Lung (tissue), 12 donors: ENCODE measurements around the gene TRAM2. TPM values are rescaled to one million over a fixed set of nuclear protein-coding genes. Genes with fewer than 3 reads are reported as not detected.

Experiments used
- ATAC-seq: fragments of 200-7000 bp; cut with Tn5 transposase; one replicate; pipeline ENCODE4 v1.9.1; 2020; ENCODE audit warnings: moderate number of reproducible peaks; ENCODE audit not compliant: insufficient read depth, low FRiP score
- DNase-seq, 3 donors: peaks; one replicate each; pipeline ENCODE4 v3.0.0-alpha.2; 2013 to 2017
- H3K27ac ChIP-seq, 2 donors: one replicate each; pipeline ENCODE4 v1.5.1; 2013; ENCODE audit warnings: mild to moderate bottlenecking in 2 of 2, moderate library complexity in 2 of 2, control low read depth in 1 of 2, inconsistent platforms in 1 of 2, low read depth in 1 of 2, low read length in 1 of 2
- H3K27me3 ChIP-seq, 3 donors: one replicate each; pipeline ENCODE4 v1.5.1; 2013; ENCODE audit warnings: low read length in 2 of 3; ENCODE audit not compliant: control insufficient read depth in 3 of 3, insufficient read depth in 3 of 3
- H3K36me3 ChIP-seq, 4 donors: one replicate each; pipeline ENCODE4 v1.5.1; 2013; ENCODE audit warnings: low read length in 4 of 4, mild to moderate bottlenecking in 1 of 4, moderate library complexity in 1 of 4; ENCODE audit not compliant: control insufficient read depth in 4 of 4, insufficient read depth in 4 of 4
- H3K4me1 ChIP-seq, 5 donors: one replicate each; pipeline ENCODE4 v1.5.1; 2013; ENCODE audit warnings: low read length in 5 of 5, mild to moderate bottlenecking in 2 of 5, moderate library complexity in 1 of 5; ENCODE audit not compliant: control insufficient read depth in 5 of 5, insufficient read depth in 5 of 5
- H3K4me3 ChIP-seq: one replicate; pipeline ENCODE4 v1.5.1; 2013; ENCODE audit warnings: mild to moderate bottlenecking, control low read depth, moderate library complexity
- H3K9ac ChIP-seq, 2 donors: one replicate each; pipeline ENCODE4 v1.5.1; 2013; ENCODE audit warnings: low read length in 2 of 2, control low read depth in 1 of 2; ENCODE audit not compliant: insufficient read depth in 1 of 2
- H3K9me3 ChIP-seq, 4 donors: one replicate each; pipeline ENCODE4 v1.5.1; 2013; ENCODE audit warnings: low read length in 3 of 4, mild to moderate bottlenecking in 1 of 4, moderate library complexity in 1 of 4; ENCODE audit not compliant: control insufficient read depth in 4 of 4, insufficient read depth in 3 of 4
- WGBS, 2 donors: extraction: QIAGEN DNeasy Blood & Tissue Kit; methylation state at CpG; one replicate each; pipeline ENCODE4 v1.1.7; 2013; 5-methylcytosine and 5-hydroxymethylcytosine counted together
- polyA plus RNA-seq, 2 donors: library from polyadenylated mRNA; stranded (reverse); fragments of 200-250 nt; gene quantifications; one replicate each; pipeline ENCODE4 v1.2.1, GENCODE V29; 2013
- total RNA-seq, 2 donors: library from RNA; depleted of rRNA in 1 of 2; stranded (reverse); fragments of >200 nt in 1 of 2; gene quantifications; one replicate each; pipeline ENCODE4 v1.2.1, GENCODE V29; 2014 to 2021
- TF ChIP-seq, protein P1 (sequence below): IDR thresholded peaks from 2 replicates; pipeline ENCODE4 v1.5.1; 2012; ENCODE audit warnings: mild to moderate bottlenecking; ENCODE audit errors: control extremely low read depth, extremely low read depth
- donor health status: control.
- donor health status: control.
- donor health status: Bipolar disorder and iron deficiency.
- donor health status: healthy.
- donor health status: DM: yes; HTN: yes; CAD: no.

TRAM2 gene
- total and polyA plus RNA-seq, 4 donors = 4.4 to 33.4 (median 15.2) TPM

DNA sequence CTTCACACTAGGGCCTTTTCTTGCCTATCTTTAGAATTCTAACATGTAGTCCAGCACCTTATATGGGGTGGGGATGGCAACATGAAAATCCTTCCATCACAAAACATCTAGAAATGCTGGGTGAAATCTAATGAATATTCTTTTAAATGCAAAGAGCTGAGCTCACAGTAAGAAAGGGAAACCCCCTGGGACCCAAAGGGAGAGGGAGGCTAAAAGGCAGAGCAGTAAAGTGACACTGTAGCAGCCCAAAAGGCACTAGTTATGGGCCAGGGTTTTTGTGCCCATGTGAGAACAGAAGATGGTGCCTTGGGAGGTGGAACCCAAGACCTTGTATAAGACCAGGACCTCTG, 66.7 kb downstream of the TRAM2 start:
- H3K36me3 ChIP-seq = peaks cover 22 to 30% (median 29%) of the 10 kb centered on the region in 4 donors
- no peak overlapping the region for H3K27ac ChIP-seq
- no peak for ATAC-seq

DNA sequence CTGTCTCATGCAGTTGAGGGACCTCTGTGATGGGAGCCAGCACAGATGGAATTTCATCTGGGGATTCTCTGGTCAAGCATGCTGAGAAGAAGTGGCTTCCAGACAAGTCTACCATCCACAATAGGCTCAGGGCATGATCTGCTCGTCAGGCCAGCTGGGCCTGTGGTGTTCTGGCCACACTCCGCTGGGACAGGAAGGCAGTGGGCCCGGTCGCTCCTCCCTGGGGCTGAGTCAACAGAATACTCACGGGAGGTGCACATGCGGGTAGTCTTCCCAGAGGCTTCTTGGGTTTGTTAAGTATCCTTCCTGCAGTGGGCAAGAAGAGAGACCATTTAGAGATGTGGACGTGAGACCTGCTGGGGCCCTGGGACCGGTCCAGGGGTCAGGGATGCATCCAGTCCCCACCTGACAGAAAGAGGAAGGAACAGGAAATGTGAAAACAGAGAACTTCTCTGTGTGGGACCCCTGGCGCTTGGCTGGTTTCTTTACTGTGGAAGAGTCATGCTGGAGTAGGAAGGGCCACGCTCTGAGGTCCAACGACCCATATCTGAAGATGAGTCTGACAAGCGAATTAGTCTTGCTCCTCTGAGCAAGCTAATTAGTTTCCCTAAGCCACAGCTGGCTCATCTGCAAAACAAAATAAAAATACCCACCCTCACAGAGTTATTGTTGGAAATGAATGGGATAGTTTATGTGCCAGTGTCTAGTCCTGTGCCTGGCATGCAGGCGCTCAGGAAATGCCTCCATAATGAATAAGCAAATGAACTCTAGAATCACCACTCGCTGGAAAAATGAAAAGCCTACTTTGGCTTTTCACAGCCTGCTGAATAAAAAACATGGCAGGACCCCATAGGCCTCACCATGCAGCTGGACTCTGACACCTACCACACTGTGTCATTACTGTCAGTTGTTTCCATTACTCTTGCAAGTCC, 67.3 kb downstream of the TRAM2 start:
- Histone ChIP-seq H3K4me3 (no peak overlapping the region), H3K9ac (no peak overlapping the region), H3K27ac (no peak overlapping the region), H3K27me3 (no peaks in the 10 kb centered on the region), H3K9me3 (no peaks in the 10 kb centered on the region), H3K36me3 (peaks cover 17 to 31% (median 25%) of the 10 kb centered on the region in 4 donors), H3K4me1 (peaks cover 0 to 14% (median 0%) of the 10 kb centered on the region in 5 donors)
- WGBS, 2 donors = 90 to 93% methylated on average over 14 of the region's 14 CpGs
- DNase-seq (no peak), ATAC-seq (no peak)
- TF ChIP-seq, protein P1, sequence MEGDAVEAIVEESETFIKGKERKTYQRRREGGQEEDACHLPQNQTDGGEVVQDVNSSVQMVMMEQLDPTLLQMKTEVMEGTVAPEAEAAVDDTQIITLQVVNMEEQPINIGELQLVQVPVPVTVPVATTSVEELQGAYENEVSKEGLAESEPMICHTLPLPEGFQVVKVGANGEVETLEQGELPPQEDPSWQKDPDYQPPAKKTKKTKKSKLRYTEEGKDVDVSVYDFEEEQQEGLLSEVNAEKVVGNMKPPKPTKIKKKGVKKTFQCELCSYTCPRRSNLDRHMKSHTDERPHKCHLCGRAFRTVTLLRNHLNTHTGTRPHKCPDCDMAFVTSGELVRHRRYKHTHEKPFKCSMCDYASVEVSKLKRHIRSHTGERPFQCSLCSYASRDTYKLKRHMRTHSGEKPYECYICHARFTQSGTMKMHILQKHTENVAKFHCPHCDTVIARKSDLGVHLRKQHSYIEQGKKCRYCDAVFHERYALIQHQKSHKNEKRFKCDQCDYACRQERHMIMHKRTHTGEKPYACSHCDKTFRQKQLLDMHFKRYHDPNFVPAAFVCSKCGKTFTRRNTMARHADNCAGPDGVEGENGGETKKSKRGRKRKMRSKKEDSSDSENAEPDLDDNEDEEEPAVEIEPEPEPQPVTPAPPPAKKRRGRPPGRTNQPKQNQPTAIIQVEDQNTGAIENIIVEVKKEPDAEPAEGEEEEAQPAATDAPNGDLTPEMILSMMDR = no peak

More for the DNA sequence above, 66.7 kb downstream of the TRAM2 start:
- H3K27me3 ChIP-seq = no peaks in the 10 kb centered on the region
- no peak overlapping the region for H3K9ac ChIP-seq
- TF ChIP-seq, protein P1 = no peak
- no peak for DNase-seq
- peaks cover 0 to 14% (median 0%) of the 10 kb centered on the region in 5 donors for H3K4me1 ChIP-seq
- H3K4me3 ChIP-seq = no peak overlapping the region
- no peaks in the 10 kb centered on the region for H3K9me3 ChIP-seq

DNA sequence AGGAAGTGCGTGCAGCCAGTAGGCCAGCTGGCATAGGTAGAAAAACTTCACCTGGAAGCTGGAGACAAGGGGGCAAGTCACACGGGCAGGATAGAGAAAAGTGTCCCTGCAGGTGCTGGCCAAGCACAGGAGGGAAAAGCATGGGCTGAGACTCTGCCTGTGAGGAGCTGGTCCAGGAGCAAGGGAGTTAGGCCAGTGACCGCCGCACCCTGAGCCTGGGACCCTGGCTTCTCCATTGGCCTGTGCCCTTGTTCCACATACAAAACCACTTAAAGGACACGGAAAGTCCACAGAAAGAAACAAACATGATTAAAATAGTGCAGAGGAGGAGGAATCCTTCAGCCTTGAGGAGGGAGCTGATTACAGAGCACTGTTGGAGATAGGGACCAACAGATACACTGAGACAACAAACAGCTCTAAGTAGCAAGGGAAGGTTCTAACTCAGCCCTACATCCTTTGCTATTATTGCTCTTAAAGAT, 68.6 kb downstream of the TRAM2 start:
- Histone ChIP-seq H3K9ac (no peak overlapping the region), H3K9me3 (no peaks in the 10 kb centered on the region), H3K4me3 (no peak overlapping the region), H3K27ac (no peak overlapping the region), H3K36me3 (peaks cover 10 to 28% (median 21%) of the 10 kb centered on the region in 4 donors), H3K4me1 (peaks cover 0 to 21% (median 7%) of the 10 kb centered on the region in 5 donors), H3K27me3 (no peaks in the 10 kb centered on the region)
- TF ChIP-seq, protein P1 = no peak
- no peak for ATAC-seq
- DNase-seq = no peak
- 96 to 97% methylated on average over 5 of the region's 5 CpGs for WGBS, 2 donors
